Dermis blood vessel endothelial cell (primary cell): ENCODE data around the gene MADD. TPM values are rescaled to one million over a fixed set of nuclear protein-coding genes. Genes with fewer than 3 reads are reported as not detected.

ENCODE experiments used
- DNase-seq: peaks from one replicate; pipeline ENCODE4 v3.0.0; 2010
- total RNA-seq: library from RNA; depleted of rRNA; stranded (reverse); fragments of >200 nt; gene quantifications from 2 replicates; pipeline ENCODE4 v1.2.3, GENCODE V29; 2014

The MADD gene
- total RNA-seq, 1 donor from 2014 or later, result 29.8 TPM

DNA sequence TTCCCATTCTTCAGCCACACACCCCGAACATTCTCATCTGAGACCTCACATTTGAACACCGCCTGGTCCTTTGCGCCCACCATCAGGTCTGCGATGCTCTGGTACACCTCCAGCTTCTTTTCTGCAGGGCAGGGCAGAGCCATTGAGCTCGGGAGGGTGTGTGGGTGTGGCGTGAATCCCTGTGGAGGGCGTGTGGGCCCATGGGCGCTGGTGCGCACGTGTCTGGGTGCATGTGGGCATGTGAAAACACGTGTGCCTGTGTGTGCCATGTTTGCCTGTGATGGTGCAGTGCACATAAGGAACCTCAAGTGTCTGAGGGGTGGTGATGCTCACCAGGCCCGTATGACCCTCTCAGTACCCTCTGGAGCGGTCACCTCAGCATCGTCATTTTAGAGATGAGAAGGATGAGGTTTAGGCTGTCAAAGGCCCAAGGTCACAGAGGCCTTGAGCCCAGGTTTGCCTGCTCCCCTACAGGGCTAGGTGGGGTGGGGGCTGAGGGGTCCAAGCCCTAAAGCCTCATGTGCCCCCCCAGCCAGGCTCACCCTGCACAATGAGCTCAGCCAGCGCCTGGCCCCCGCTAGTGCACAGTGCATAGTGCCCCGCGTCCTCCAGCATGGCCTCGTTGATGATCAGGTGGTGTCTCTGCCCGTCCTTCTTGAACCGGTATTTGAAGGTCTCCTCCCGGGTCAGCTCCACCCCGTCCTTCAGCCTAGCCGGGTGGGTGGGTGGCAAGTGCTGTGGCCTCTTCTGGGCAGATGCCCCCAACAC, 72.3 kb downstream of the MADD start:
- no peak for DNase-seq

DNA sequence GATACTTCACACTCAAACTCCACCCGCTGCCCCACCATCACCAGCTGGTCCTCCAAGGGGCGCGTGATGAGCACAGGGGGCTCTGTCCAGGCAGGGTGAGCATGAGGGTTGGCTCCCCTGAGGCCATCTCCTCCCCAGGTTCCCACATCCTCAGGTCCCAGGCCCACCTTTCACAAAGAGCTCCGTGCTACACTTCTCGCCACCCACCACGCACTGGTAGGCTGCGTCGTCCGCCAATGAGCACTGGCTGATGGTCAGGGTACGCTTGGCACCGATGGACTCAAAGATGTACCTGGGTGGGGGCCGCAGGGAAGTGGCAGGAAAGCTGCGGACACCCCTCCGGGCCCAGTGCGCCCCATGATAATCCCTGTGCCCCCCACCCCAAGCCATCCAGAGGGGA, 72.9 kb downstream of the MADD start:
- no peak for DNase-seq

DNA sequence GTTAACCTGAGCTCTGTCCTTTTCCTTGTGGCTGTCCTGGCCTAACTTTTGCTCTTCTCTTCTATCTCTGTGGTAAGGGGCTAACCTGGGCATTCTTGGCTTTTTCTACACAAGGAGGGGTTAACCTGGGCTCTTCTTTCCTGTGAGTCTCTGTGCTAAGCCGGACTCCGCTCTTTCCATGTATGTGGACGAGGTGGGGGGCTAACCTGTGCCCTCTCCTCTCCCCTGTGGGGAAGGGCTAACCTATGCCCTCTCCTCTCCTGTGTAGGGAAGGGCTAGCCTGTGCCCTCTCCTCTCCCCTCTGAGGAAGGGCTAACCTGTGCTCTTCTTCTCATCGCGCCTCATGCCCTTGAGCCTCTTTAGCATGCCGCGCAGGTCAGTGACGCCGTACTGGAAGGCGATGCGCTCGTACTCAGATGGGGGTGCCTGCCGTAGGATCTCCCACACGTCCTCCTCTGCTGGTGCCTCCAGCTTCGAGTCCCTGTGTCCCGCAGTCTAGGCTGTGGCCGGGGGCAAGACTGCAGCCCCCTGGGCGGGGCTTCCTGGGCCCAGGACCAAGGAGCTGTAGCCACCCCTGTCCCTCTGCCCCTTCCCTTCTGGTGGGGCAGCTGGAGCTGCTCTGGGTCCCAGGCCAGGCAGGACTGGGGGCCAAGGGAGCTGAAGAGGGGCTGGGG, 76.1 kb downstream of the MADD start:
- DNase-seq, result no peak

DNA sequence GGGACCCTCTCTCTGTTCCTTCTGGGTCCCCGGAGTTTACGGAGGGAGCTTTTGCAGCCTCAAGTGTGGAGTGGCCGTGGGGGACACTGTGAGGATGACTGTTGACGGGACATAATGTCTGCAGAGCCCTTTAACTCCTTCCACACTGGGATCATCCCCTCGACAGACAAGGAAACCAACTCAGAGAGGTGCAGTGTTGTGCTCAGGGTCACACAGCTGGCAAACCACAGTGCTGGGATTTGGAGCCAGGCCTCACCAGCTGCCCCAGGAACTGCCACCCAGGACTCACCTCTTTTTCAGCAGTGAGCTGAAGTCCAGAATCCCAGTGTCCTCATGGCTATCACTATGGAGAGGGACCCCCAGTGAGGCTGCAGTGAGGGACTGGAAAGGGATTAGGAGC, 77.2 kb downstream of the MADD start:
- DNase-seq, result no peak

DNA sequence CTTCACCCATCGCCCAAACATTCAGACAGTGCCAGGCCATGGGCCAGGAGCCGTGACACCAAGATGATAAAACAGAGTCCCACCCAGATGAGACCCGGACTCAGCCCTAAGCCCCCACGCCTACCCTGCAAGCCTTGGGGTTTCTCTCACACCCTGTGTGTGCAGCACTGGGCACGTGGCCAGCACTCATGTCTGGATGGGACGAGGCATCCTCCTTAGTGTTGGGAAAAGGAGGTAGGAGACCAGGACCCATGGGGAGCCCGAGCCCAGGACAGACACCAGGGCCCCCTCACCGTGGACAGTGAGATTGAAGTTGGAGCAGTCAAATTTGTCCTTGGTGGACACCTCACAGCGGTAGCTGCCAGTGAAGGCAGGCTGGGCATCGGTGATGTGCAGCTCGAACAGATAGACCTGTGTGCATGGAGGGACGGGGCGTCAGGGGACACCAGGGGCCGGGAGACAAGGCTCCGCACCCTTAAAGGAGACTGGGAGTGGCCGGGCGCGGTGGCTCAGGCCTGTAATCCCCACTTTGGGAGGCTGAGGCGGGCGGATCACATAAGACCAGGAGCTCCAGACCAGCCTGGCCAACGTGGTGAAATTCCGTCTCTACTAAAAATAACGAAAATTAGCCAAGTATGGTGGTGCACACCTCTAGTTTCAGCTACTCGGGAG, 78.3 kb downstream of the MADD start:
- no peak for DNase-seq

DNA sequence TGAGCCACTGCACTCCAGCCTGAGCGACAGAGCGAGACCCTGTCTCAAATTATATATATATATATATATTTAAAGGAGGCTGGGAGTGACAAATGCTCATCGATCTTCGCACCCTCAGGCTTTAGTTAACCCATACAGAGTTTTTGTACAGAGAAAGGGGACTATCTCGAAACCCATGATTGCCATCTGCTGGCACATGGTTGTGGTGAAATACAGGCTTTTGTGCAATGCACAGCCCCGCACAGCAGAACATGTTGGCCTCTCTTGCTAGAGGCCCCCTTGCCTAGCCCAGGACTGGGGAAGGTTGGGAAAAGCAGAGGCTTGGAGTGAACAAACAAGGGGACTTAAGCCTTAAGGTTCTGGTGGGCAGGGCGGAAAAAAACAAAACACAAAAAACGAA, 78.9 kb downstream of the MADD start:
- peak; percentile 47 for DNase-seq

DNA sequence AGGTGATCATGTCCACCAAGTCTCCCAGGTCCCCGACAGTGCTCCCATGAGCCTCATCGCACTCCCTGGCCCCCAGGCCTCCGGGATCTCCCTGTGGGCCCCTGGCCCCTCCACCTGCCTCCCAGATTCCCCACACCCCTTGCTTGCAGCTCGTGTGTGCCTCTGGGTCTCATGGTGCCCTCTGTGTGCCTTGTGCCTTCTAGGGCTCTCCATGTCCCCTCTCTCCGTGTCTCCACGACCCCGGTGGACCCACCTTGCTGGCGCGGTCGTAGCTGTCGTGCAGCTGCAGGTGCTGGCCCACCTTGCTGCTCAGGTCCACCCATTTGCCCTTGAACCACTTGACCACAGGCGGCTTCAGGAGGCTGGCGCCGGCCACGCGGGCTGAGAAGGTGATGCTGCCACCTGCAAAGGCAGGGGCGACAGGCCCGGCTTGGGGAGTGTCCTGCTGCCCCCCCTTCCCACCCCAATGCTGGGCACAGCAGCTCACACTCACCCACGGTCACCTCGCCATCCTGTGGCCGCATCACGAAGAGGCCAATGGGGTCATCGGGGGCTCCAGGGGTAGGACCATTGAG, 79.7 kb downstream of the MADD start:
- no peak for DNase-seq

DNA sequence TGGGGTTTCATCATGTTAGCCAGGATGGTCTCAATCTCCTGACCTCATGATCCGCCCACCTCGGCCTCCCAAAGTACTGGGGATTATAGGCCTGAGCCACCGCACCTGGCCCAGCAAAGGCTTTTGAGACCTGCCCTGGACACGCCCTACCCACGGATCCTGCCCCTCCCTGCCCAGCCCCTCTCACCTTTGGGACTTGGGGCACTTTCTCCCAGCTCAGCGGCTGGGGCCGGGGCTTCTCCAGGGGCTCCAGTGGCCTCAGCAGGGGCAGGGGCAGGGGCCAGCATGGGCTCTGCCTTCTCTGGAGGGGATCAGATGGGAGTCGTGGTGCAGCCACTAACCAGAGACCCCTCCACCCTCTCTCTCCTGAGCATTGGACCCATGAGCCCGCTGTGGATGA, 80.4 kb downstream of the MADD start:
- no peak for DNase-seq

DNA sequence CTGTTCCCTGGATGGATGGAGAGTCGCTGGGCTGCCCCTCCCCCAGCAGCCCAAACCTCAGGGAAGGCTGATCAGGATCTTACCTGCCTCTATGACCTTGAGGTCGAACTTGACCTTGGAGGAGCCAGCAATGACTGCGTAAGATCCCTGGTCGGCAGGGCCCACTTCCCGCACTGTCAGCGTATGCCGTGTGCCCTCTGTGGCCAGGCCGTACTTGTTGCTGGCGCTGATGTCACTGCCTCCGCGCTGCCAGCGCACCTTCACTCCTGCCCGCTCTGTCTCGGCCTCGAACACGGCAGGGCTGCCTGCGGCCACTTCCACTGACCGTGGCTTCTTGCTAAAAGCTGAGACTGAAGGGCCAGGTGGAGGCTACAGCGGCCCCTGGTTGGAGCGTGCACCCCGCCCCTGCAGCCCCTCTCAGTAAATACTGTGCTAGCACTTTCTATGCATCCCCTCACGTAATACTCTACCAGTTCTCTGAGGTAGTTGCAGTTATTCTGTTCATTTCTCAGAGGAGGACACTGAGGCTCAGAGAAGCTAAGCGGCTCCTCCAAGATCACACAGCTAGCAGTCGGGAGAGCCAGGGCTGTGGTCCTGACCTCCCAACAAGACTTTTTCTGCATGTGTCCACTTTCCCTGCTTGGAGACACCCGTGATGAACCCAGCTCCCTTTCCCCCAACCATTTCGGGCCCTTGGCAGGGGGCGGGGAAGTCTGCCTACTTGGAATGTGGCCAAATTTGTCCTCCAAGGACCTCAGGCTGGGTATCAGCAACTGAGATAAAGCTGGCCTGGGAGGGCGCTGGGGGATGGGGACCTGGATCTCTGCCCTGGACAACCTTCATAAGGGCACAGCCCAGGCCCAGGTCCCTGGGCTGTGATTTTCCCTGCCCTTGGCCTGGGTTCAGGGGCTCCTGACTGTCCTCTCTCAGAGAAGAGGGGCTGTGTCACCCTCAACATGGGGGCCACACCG, 81.5 kb downstream of the MADD start:
- no peak for DNase-seq

DNA sequence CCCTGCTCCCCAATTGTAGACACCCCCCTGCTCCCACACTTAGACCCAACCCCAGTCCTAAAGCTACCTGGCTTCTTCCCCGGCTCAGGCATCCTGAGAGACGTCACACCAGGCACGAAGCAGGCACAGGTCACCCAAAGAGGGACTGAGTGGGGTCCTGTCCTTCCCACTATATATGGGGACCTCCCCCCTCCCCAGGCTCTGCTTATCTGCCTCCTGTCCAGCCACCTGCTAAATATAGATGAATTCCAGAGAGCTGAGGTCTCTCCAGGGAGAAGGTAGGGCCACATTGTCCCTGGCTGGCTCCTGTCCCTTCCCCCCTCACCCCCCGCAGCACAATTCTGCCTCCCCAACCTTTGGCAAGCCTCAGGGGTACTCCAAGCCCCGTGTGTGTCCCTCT, 82.6 kb downstream of the MADD start, which contains the start of gene MYBPC3:
TSS of gene MYBPC3 (minus strand) at position 147 of the 400 bp plus-strand sequence. CDS start at position 92, 55 bp downstream.
- no peak for DNase-seq

DNA sequence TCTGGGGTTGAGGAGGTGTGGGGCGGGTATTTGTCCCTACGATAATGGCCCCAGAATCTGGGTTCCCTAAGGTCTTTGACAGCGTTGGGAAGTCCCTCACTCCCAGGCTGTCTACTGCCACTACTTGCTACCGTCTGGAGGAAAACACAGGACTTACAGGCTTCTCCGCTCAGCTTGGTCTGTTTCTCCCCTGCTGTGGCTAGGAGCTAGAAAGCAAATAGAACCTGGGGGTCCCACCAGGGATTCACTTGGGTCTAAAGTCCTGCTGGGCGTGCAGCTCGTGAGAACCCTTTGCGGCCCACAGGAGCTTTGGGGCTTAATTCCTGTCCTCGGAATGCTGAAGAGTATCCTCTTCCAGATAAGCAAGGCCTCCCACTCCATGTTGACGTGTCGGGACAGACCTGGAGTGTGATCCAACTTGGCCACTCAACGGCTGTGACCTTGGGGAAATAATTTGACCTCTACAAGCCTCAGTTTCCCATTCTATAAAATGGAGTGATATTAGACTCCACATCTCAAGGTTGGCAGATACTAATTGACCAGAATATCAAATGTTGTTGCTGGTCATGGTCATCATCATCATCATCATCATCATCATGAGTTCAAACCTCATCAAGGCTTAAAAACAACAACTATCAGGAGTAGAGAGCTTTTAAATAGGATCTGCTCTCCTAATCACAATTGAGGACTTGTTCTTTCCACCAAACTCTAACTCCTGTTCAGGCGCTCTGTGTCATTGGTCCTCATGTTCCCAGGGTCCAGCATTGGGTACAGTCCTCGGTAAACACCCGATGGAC, 84.2 kb downstream of the MADD start:
- no peak for DNase-seq

DNA sequence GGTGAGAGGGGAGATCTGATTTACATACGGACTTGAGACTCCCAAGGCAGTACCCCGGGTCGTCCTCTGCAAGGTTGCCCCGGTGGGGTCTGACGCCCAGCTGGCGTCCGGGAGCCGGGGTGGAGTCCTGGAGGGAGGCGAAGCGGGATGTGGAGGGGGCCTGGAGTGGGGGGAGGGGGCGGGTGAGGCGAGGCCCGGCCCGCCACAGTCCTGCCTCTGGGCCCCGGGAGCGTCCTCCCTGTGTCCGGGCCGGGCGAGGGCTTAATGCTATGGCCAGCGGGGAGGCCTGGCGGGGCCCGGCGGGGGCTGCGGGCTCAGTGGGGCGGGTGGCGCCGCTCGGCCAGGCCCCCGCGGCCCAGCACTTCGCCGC, 85.0 kb downstream of the MADD start:
- DNase-seq, result peak; percentile 26

DNA sequence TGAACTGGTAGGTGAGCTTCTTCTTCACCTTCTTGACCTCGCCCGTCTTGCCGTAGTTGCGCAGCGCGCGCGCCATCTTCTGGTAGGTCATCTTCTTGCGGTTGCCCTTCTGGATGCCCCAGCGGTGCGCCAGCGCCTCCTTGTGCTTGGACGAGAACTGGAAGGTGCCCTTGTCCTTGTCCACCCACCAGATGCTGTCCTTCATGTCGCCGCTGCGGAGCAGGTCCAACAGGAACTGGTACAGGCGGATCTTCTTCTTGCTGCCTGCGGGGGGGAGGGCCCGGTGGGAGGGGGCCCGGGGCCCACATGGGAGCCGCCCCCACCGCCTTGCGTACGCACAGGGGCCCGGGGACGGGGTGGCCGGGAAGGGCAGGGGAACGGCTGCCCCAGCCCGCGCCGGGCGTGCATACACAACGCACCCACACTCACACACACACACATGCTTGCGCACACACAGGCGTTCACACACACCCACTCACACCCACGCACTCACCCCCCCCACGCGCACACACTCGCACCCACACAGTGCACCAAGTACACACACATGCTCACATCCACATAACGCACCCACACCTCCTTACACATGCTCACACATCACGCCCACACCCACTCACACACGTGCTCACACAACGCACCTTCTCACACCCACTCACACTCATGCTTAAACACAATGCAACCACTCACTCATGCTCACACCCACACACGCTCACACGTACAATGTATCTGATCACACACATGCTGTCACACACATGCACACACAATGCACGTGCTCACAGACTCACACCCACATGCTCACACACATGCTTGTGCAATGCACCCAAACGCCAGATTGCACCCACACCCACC, 85.6 kb downstream of the MADD start:
- DNase-seq, result peak; percentile 97

DNA sequence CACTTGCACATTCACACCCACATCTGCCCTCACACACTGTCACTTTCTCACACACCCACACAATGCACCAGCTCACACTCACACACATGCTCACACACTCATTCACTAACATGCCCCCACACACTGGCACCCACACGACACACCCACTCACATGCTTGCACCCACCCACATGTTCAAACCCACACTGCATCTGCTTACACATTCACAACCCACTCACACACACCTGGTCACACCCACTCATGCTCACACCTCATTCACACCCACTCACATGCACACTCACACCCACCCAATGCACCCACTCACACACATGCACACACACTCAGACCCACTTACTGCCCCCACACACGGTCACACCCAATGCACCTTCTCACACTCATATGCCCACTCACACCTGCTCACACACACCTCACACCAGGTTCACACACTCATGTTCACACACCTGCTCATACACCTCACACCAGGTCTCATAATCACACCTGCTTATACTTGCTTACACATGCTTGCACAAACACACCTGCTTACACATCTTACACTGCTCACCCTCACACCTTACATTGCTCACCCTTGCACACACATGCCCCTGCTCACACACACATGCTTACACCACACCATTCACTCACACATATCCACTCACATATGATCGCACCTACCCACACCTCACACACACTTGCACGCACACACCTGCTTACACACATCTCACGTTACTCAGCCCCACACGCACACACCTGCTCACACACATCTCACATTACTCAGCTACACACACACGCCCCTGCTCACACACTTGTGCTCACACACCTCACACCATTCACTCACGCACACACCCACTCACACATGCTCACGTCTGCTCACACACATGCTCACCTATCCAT, 86.4 kb downstream of the MADD start:
- DNase-seq, result no peak

DNA sequence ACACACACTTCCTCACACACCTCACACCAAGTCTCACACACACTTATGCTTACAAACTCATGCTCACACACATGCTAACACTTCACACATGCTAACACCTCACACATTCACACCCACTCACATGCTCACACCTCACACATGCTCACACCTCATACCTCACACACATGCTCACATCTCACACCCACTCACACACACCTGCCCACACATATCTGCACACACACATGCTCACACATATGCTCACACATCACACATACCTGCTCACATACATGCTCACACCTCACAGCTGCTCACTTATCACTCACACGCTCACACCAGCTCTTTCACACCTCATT, 87.0 kb downstream of the MADD start:
- DNase-seq, result no peak

DNA sequence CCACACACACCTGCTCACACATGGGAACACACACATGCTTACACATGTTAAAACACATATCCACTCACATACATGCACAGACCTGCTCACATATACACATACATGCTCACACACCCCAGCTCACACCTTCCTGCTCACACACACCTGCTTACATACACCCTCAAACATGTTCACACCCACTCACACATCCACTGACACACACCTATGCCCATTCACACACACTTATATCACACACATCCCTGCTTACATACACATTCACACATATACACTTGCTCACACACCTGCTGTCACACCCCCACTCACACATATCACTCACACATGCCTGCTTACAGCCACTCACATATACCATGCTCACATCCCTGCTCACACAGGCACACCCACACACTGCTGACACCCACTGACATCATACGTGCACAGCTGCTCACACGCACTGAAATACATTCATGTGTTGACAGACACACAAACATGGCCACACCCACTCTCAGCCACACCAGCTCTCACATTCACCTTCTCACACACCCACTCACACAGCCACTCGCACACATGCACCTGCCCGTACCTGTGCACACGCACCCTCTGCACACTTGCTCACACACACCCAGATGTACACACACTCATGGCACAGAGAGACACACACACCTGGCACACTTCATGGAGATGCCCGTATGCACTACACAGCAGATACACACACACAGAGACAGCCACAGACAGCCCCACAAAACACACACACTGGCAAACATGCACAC, 88.2 kb downstream of the MADD start:
- DNase-seq, result no peak

DNA sequence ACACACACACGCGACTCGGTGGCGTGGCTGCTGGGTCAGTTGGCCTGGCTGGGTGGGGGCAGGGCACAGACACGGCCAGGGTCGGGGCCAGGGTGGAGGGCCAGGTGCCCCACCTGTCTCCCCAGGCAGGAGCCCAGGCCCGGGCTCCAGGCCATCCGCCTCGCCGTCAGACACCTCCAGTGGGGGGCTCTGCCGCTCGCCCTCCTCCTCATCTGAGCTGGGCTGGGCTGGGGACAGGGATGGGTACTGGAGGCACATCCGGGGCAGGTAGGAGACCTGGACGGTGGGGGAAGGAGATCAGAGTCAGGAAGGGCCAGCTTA, 88.8 kb downstream of the MADD start:
- no peak for DNase-seq

DNA sequence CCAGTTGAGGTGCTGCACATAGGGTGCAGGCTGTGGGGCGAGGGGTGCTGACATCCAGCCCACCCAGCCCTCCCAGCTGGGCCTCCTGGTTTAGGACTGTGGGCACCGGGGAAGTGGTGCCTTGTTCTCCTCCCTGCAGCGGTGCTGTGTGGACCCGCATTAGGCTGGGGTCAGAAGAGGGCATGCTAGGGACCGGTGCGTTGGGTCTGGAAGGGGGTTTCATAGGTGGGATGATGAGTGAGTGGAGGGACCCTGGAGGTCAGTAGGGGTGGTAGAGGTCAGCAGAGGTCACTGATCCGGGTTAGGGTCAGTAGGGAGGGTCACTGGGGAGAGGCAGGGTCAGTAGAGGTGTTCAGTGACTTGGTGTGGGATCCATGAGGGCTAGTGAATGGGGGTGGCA, 89.2 kb downstream of the MADD start:
- no peak for DNase-seq

DNA sequence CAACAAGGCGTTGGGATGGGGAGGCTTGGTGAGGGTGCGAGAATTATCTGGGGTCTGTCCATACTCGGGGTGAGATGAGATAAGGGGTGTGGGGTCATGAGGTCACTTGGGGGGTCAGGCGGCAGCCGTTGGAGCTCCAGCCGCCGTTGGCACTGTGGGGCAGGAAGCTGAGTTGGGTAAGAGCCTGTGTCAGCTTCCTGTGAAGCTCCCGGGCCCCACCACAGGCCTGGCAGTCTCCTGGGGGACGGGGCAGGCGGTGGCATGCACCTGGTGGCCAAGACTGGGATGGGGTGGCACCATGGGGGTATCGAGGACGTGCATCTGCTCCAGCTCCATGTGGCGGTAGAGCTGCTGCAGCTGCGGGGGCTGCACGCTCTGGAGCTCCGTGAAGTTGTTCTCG, 89.7 kb downstream of the MADD start:
- peak; percentile 10 for DNase-seq
